Measurements from ENCODE around the gene GMCL1. TPM values are rescaled to one million over a fixed set of nuclear protein-coding genes. Genes with fewer than 3 reads are reported as not detected.
A peak's percentile ranks its signal among the peaks of the same experiment; 100 is the strongest.

Gene GMCL1
- total and polyA plus RNA-seq, 5 donors from 2014 or later: 32.3 to 36.0 (median 33.4) TPM

DNA sequence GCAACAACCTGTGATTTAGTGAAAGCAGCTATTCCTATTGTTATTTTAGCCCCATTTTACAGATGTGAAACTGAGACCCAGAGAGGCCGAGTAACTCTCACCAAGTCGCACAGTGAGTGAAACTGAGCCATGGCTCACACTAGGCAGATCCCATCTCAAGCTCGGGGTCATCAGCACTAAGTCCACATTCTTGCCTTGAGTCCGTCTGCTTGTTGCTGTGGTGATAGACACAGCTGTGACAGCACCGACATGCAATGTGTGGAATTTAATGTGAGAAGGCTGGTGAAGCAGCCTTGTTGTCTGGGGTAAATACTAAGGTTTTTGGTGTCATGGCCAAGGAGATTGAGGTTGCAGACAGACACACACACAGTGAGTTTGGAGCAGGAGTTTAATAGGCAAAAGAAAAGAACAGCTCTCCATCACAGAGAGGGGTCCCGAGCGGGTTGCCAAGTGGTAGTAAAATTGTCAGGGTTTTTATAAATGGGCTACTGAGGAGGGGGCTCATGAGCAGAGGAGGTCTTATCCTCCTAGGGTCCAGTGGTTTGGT, 40.2 kb upstream of the GMCL1 start:
- Mint-ChIP-seq H3K27ac (peak overlapping the region in 2 of 3 donors; percentile 5 to 60), H3K9me3 (no peaks in the 10 kb centered on the region), H3K4me1 (peaks cover 0 to 11% (median 8%) of the 10 kb centered on the region in 4 donors), H3K27me3 (no peaks in the 10 kb centered on the region), H3K4me3 (no peak overlapping the region), H3K36me3 (peaks cover 6% of the 10 kb centered on the region)
- ATAC-seq (ENCODE audit: low read depth in 2 of 2) (no peak), DNase-seq (no peak)
- Histone ChIP-seq H3K27me3 (ENCODE audit: control insufficient read depth, insufficient read depth, low read length) (no peaks in the 10 kb centered on the region), H3K27ac (ENCODE audit: insufficient read depth, low read length, poor library complexity, severe bottlenecking) (no peak overlapping the region), H3K36me3 (ENCODE audit: control insufficient read depth, insufficient read depth, low read length) (no peaks in the 10 kb centered on the region), H3K4me3 (ENCODE audit: low read depth, low read length) (no peak overlapping the region), H3K4me1 (ENCODE audit: control insufficient read depth, insufficient read depth, low read length, poor library complexity, severe bottlenecking) (no peaks in the 10 kb centered on the region), H3K9me3 (ENCODE audit: control insufficient read depth in 2 of 2, low read length in 2 of 2) (no peaks in the 10 kb centered on the region)

DNA sequence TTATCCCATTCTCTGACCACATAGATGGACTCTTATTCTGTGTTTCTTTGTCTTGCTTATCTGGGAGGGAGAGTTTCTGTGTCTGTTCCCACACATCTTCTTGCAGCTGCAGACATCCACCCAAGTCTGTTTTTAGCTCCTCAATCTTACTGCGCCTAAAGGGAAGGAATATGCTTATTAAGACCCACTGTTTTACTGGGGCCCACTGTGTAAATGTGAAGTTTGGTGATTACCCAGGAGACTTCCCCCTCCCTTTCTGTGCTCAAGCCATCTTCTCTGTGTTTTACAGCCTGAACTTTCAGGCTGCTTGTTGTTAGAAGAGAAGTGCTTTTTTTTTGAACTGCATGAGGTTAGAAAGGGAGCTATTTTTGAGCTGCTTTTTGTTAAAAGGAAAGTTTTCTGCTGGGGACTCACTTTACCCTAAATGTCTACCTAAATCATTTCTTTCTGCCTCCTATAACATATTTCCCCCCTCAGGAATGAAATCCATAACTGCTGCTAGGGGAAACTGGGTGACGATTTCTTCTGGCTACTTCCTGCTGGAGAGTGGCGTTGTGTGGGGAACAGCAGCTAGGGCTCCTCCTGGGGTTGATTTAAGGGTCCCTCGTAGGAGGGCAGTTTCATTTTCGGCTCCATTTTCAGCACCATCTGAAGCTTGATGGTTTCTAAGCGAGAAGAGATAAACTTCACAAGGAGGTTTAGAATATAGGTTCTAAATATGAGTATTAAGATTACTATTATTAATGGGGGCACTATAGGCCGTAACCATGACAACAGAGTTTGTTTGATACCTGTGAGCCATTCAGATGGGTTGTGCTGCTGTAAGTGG, 39.5 kb upstream of the GMCL1 start:
- H3K27me3 ChIP-seq (ENCODE audit: control insufficient read depth, insufficient read depth, low read length): no peaks in the 10 kb centered on the region
- peaks cover 0 to 11% (median 8%) of the 10 kb centered on the region in 4 donors for H3K4me1 Mint-ChIP-seq
- no peak overlapping the region for H3K27ac ChIP-seq (ENCODE audit: insufficient read depth, low read length, poor library complexity, severe bottlenecking)
- no peaks in the 10 kb centered on the region for H3K9me3 ChIP-seq (ENCODE audit: control insufficient read depth in 2 of 2, low read length in 2 of 2)
- no peak overlapping the region for H3K4me3 ChIP-seq (ENCODE audit: low read depth, low read length)
- H3K36me3 ChIP-seq (ENCODE audit: control insufficient read depth, insufficient read depth, low read length): no peaks in the 10 kb centered on the region
- H3K27me3 Mint-ChIP-seq: no peaks in the 10 kb centered on the region
- no peaks in the 10 kb centered on the region for H3K9me3 Mint-ChIP-seq
- peaks cover 6% of the 10 kb centered on the region for H3K36me3 Mint-ChIP-seq
- no peak for DNase-seq
- H3K4me1 ChIP-seq (ENCODE audit: control insufficient read depth, insufficient read depth, low read length, poor library complexity, severe bottlenecking): no peaks in the 10 kb centered on the region
- peak overlapping the region in 1 of 4 donors; percentile 5 for H3K4me3 Mint-ChIP-seq
- H3K27ac Mint-ChIP-seq: peak overlapping the region; percentile 5 to 88 (median 60)
- ATAC-seq (ENCODE audit: low read depth in 2 of 2): no peak

DNA sequence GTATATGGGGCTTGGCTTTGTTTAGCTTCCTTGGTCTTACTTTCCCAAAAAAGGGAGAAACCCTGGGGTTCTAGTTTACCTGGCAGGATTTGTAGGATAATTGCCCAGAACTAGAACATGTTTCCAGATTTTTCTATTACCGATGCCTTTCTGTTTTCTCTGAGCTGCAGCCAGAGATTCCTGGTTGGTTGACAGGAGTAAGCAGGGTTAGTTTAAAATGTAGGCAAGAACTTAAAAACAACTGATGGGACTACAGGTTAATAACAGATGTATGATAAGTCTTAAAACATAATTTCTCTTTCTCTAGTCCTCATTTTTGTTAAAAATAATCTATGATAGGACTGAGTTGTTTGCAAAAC, 38.9 kb upstream of the GMCL1 start:
- no peaks in the 10 kb centered on the region for H3K27me3 Mint-ChIP-seq
- H3K4me3 ChIP-seq (ENCODE audit: low read depth, low read length): no peak overlapping the region

DNA sequence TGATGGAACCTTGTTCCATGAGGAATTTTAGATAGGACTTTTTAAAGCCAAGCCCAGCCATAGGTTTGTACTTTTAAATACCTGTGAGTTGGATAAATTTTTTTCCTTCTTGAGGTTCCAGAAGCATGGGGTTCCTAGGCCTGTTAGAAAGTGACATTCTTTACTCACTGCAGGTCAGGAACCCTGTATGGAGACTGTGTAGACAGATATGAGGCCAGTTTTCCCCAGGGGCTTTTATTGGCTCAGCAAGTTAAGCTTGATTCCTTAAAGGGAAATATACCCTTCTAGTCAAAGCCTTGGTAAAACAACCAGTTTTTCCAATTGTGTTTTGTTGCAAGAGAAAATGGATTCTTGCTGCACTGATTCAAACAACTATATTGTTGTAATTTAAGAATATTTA, 38.4 kb upstream of the GMCL1 start:
- Histone ChIP-seq H3K27ac (ENCODE audit: insufficient read depth, low read length, poor library complexity, severe bottlenecking) (no peak overlapping the region), H3K36me3 (ENCODE audit: control insufficient read depth, insufficient read depth, low read length) (no peaks in the 10 kb centered on the region), H3K27me3 (ENCODE audit: control insufficient read depth, insufficient read depth, low read length) (no peaks in the 10 kb centered on the region), H3K9me3 (ENCODE audit: control insufficient read depth in 2 of 2, low read length in 2 of 2) (no peaks in the 10 kb centered on the region), H3K4me3 (ENCODE audit: low read depth, low read length) (no peak overlapping the region), H3K4me1 (ENCODE audit: control insufficient read depth, insufficient read depth, low read length, poor library complexity, severe bottlenecking) (no peaks in the 10 kb centered on the region)
- H3K9me3 Mint-ChIP-seq: no peaks in the 10 kb centered on the region
- peaks cover 0 to 11% (median 8%) of the 10 kb centered on the region in 4 donors for H3K4me1 Mint-ChIP-seq
- DNase-seq (no peak), ATAC-seq (ENCODE audit: low read depth in 2 of 2) (no peak)
- peaks cover 3% of the 10 kb centered on the region for H3K36me3 Mint-ChIP-seq
- no peak overlapping the region for H3K4me3 Mint-ChIP-seq
- H3K27me3 Mint-ChIP-seq: no peaks in the 10 kb centered on the region
- H3K27ac Mint-ChIP-seq: no peak overlapping the region

More for the DNA sequence above, 38.9 kb upstream of the GMCL1 start:
- Histone ChIP-seq H3K27ac (ENCODE audit: insufficient read depth, low read length, poor library complexity, severe bottlenecking) (no peak overlapping the region), H3K27me3 (ENCODE audit: control insufficient read depth, insufficient read depth, low read length) (no peaks in the 10 kb centered on the region), H3K36me3 (ENCODE audit: control insufficient read depth, insufficient read depth, low read length) (no peaks in the 10 kb centered on the region), H3K9me3 (ENCODE audit: control insufficient read depth in 2 of 2, low read length in 2 of 2) (no peaks in the 10 kb centered on the region), H3K4me1 (ENCODE audit: control insufficient read depth, insufficient read depth, low read length, poor library complexity, severe bottlenecking) (no peaks in the 10 kb centered on the region)
- Mint-ChIP-seq H3K9me3 (no peaks in the 10 kb centered on the region), H3K4me3 (no peak overlapping the region), H3K4me1 (peaks cover 0 to 11% (median 8%) of the 10 kb centered on the region in 4 donors), H3K36me3 (peaks cover 6% of the 10 kb centered on the region), H3K27ac (peak overlapping the region in 1 of 3 donors; percentile 60)
- ATAC-seq (ENCODE audit: low read depth in 2 of 2) (no peak), DNase-seq (no peak)

DNA sequence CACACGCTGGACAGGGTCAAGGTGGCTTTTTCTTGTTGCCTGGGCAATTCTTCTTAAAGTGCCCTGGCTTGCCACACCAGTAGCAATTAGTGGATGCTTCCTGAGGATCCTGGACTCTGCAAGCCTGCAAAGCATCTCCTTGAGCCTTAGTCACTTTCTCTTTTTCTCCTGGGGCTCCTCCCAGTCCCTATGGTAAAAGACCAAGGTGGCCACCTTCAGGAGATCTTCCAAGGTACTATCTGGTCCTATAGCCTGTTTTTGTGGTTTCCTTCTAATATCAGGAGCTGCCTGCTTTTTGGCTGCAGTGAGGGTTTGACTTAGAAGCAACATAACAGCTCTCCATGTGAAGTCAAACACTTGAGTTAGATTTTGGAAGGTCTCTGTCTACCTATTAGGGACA, 33.3 kb upstream of the GMCL1 start:
- DNase-seq: no peak

DNA sequence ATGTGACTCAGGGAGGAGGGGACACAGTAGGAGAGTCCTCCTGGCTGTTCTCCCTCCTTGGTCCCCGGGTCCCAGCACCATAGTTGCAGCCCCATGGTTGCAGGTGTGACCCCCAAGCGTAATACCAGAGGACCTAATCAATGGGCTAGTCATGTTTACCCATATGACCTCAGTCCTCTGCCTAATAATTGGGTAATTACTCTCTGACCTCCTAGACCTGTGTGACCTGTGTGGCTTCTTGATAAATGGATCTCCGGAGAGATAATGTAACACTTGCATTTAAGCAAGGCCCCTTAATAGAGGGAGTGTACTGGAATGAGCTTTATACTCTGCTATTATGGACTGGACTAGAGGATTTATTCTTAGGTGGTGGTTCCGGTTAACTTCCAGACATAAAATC, 32.2 kb upstream of the GMCL1 start:
- DNase-seq (no peak), ATAC-seq (ENCODE audit: low read depth in 2 of 2) (no peak)
- H3K9me3 Mint-ChIP-seq: peaks cover 0 to 2% (median 0%) of the 10 kb centered on the region in 7 donors
- H3K36me3 Mint-ChIP-seq: peaks cover 3% of the 10 kb centered on the region
- Histone ChIP-seq H3K27me3 (ENCODE audit: control insufficient read depth, insufficient read depth, low read length) (no peaks in the 10 kb centered on the region), H3K9me3 (ENCODE audit: control insufficient read depth in 2 of 2, low read length in 2 of 2) (no peaks in the 10 kb centered on the region), H3K4me3 (ENCODE audit: low read depth, low read length) (no peak overlapping the region), H3K4me1 (ENCODE audit: control insufficient read depth, insufficient read depth, low read length, poor library complexity, severe bottlenecking) (no peaks in the 10 kb centered on the region), H3K36me3 (ENCODE audit: control insufficient read depth, insufficient read depth, low read length) (no peaks in the 10 kb centered on the region), H3K27ac (ENCODE audit: insufficient read depth, low read length, poor library complexity, severe bottlenecking) (no peak overlapping the region)
- H3K4me3 Mint-ChIP-seq: no peak overlapping the region
- no peaks in the 10 kb centered on the region for H3K27me3 Mint-ChIP-seq
- no peak overlapping the region for H3K27ac Mint-ChIP-seq
- peaks cover 0 to 11% (median 5%) of the 10 kb centered on the region in 4 donors for H3K4me1 Mint-ChIP-seq

More for the DNA sequence above, 33.3 kb upstream of the GMCL1 start:
- Mint-ChIP-seq H3K36me3 (no peaks in the 10 kb centered on the region), H3K9me3 (no peaks in the 10 kb centered on the region), H3K4me3 (no peak overlapping the region), H3K27ac (no peak overlapping the region), H3K27me3 (no peaks in the 10 kb centered on the region), H3K4me1 (peaks cover 0 to 10% (median 4%) of the 10 kb centered on the region in 4 donors)
- Histone ChIP-seq H3K4me3 (ENCODE audit: low read depth, low read length) (no peak overlapping the region), H3K36me3 (ENCODE audit: control insufficient read depth, insufficient read depth, low read length) (no peaks in the 10 kb centered on the region), H3K27me3 (ENCODE audit: control insufficient read depth, insufficient read depth, low read length) (no peaks in the 10 kb centered on the region), H3K27ac (ENCODE audit: insufficient read depth, low read length, poor library complexity, severe bottlenecking) (no peak overlapping the region), H3K4me1 (ENCODE audit: control insufficient read depth, insufficient read depth, low read length, poor library complexity, severe bottlenecking) (no peaks in the 10 kb centered on the region), H3K9me3 (ENCODE audit: control insufficient read depth in 2 of 2, low read length in 2 of 2) (no peaks in the 10 kb centered on the region)
- no peak for ATAC-seq (ENCODE audit: low read depth in 2 of 2)

DNA sequence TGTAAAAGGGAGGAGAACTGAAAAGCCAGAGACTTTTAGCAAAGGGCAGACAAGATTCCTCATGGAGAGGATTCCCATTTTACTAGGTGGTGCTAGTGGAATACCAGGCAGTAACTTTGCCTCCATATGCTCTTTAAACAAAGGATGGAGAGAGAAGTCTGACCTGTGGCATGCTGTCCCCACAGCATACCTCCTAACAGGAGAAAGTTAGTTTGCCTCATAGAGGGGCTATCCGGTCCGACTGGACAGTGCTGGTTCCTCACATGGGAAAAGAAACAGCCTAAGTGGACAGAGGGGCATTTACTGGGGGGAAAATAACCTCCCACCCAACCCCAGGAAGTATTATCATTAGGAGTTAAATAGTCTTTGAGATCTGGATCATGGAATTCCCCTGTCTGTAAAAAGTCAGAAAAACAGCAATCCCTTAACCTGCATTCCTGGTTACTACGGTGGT, 31.6 kb upstream of the GMCL1 start:
- no peak for DNase-seq
- no peak for ATAC-seq (ENCODE audit: low read depth in 2 of 2)
- Histone ChIP-seq H3K27me3 (ENCODE audit: control insufficient read depth, insufficient read depth, low read length) (no peaks in the 10 kb centered on the region), H3K27ac (ENCODE audit: insufficient read depth, low read length, poor library complexity, severe bottlenecking) (no peak overlapping the region), H3K4me3 (ENCODE audit: low read depth, low read length) (no peak overlapping the region), H3K36me3 (ENCODE audit: control insufficient read depth, insufficient read depth, low read length) (no peaks in the 10 kb centered on the region), H3K4me1 (ENCODE audit: control insufficient read depth, insufficient read depth, low read length, poor library complexity, severe bottlenecking) (no peaks in the 10 kb centered on the region), H3K9me3 (ENCODE audit: control insufficient read depth in 2 of 2, low read length in 2 of 2) (no peaks in the 10 kb centered on the region)
- Mint-ChIP-seq H3K27ac (peak overlapping the region in 1 of 3 donors; percentile 17), H3K4me1 (peaks cover 0 to 11% (median 5%) of the 10 kb centered on the region in 4 donors), H3K4me3 (peak overlapping the region in 2 of 4 donors; percentile 2 to 10), H3K9me3 (peaks cover 0 to 2% (median 0%) of the 10 kb centered on the region in 7 donors), H3K27me3 (no peaks in the 10 kb centered on the region), H3K36me3 (peaks cover 3% of the 10 kb centered on the region)

Measured in CD4-positive, CD25-positive, alpha-beta regulatory T cell (primary cell).